G401.6 (cell line): ENCODE measurements around the gene CGB3.
"Not testable (repeated sequence)": the region's sequence is repeated elsewhere in the genome, so short reads cannot be mapped to it uniquely, and the experiment has no call there.

Source experiments
- FAIRE-seq: peaks from 2 replicates; lab custom pipeline; 2012; peaks lifted over from hg19 to GRCh38; lab: Jason Lieb, UNC

The CGB3 gene

DNA sequence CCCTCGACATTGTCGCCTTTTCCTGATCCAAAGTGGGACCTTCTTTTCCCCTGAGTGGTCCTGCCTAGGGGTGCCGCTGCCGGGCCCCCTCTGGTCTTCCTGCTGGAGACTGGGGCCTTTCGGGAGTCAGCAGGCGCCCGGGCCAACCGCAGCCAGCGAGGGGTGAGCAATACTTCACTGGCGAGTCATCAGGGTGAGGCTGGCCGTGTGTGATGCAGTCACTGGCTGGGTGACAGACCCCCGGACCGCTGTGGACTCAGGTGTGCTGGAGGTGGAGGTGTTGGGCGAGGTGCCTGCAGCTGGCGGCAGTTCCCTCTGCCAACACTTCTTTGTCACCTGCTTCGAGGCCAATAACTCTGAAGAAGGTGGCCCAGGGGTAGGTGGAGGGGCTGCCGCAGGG is 18.0 kb upstream of the CGB3 start:
- no peak for FAIRE-seq

DNA sequence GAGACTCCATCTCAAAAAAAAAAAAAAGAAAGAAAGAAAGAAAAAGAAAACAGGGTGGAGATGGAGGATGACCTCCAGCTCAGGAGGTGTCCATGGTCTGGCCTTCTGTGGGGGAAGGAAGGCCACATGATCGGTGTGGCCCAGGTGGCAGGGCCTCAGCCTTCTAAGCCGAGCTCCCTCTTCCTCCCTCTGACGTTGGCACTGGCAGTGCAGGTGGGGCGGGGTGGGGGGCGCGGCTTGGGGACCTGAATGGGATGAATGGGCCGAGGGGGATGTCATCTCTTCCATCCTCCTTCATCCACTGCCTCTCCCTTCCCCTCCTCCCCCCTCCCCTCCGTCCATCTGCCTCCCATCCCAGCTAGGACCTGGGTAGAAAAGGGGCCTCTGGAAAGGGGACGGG is 15.6 kb upstream of the CGB3 start:
- FAIRE-seq: not testable (repeated sequence)

DNA sequence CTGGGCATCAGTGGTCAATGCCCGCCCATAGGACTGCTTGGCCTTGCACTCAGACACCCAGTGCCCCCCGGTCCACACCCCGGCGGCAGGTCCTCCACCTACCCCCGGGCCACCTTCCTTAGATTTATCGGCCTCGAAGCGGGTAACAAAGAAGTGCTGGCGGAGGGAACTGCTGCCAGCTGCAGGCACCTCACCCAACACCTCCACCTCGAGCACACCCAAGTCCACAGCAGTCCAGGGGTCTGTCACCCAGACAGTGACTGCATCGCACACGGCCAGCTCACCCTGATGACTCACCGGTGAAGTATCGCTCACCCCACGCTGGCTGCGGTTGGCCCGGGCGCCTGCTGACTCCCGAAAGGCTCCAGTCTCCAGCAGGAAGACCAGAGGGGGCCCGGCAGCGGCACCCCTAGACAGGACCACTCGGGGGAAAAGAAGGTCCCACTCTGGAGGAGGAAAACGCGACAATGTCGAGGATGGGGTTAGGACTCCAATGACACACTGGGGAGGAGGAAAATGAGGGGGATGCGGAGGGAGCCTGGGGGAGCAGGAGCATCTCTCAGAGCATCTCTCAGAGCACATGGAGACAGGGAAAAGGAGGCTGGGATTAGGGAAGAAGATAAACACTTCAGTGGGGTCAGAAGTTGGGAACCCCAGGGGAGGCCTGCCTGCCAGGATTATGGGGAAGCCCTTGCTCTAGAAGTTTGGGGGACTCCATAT is 14.6 kb upstream of the CGB3 start:
- FAIRE-seq: not testable (repeated sequence)

- not testable (repeated sequence) for FAIRE-seq
Measured at GRCh38 chr19:49038111-49038510, 14.0 kb upstream of the CGB3 start.

DNA sequence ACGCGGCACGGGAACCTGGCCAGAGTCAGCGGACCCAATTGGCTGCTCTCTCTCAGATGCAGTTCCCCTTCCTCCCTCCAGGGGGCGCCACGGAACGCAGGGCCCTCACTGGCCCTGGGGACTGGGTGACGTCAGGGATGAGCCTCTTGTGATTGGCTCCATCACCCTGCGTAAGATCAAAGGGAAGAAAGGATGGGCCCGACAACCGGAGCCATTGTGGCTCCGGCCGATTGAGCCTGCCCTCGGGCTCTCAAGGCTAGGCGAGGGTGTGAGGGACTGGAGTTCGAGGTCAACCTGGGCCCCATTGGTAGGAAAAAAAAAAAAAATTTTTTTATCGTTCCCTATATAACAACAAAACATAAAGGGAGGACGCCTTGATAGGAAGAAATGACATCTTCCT is 12.7 kb upstream of the CGB3 start, which contains the start of gene CGB1:
TSS of gene CGB1 (minus strand) at position 81 of the 400 bp plus-strand sequence. CDS start 184 bp downstream, outside the sequence.
- not testable (repeated sequence) for FAIRE-seq

DNA sequence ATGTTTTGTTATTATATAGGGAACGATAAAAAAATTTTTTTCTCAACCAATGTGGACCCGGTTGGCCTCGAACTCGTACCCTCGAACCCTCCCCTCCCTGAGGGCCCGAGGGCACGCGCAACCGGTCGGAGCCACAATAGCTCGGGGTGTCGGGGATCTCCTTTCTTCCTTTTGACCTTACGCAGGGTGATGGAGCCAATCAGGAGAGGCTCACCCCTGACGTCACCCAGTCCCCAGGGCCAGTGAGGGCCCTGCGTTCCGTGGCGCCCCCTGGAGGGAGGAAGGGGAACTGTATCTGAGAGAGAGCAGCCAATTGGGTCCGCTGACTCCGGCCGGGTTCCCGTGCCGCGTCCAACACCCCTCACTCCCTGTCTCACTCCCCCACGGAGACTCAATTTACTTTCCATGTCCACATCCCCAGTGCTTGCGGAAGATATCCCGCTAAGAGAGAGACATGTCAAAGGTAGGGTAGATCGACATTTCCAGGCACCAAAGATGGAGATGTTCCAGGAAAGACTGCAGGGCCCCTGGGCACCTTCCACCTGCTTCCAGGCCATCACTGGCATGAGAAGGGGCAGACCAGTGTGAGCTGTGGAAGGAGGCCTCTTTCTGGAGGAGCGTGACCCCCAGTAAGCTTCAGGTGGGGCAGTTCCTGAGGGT is 7.6 kb upstream of the CGB3 start, which contains the start of gene CGB2:
TSS of gene CGB2 (plus strand) at position 249 of the 660 bp plus-strand sequence. CDS start at position 455, 206 bp downstream.
- FAIRE-seq: not testable (repeated sequence)

DNA sequence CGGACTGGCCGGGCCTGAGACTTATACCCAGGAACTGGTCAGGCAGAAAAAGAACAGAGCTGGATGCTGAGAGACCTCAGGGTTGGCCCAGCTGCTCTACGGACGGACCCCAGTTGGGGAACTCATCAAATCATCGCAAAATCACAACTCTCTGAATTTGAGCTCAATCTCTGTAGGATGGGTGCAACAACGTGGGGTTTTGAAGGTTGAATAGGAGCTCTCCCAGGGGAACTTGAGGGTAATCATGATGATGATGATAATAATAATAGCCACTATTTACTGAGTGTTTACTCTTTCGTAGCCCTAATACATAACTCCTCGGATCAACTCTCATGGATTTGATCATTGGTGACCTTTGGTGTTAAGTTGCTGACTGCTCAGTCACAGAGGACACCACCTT is 6.2 kb upstream of the CGB3 start:
- FAIRE-seq: not testable (repeated sequence)

GRCh38 chr19:49029749-49030148 is 5.6 kb upstream of the CGB3 start:
- not testable (repeated sequence) for FAIRE-seq

DNA sequence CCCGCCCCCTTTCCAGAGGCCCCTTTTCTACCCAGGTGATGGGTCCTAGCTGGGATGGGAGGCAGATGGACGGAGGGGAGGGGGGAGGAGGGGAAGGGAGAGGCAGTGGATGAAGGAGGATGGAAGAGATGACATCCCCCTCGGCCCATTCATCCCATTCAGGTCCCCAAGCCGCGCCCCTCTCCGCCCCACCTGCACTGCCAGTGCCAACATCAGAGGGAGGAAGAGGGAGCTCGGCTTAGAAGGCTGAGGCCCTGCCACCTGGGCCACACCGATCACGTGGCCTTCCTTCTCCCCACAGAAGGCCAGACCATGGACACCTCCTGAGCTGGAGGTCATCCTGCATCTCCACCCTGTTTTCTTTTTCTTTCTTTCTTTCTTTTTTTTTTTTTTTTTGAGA is 4.6 kb upstream of the CGB3 start:
- FAIRE-seq: not testable (repeated sequence)

- FAIRE-seq: not testable (repeated sequence)
Measured at GRCh38 chr19:49025599-49025998, 1.5 kb upstream of the CGB3 start.

DNA sequence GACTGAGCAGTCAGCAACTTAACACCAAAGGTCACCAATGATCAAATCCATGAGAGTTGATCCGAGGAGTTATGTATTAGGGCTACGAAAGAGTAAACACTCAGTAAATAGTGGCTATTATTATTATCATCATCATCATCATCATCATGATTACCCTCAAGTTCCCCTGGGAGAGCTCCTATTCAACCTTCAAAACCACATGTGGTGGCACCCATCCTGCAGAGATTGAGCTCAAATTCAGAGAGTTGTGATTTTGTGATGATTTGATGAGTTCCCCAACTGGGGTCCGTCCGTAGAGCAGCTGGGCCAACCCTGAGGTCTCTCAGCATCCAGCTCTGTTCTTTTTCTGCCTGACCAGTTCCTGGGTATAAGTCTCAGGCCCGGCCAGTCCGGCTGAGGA is 955 bp upstream of the CGB3 start:
- not testable (repeated sequence) for FAIRE-seq

DNA sequence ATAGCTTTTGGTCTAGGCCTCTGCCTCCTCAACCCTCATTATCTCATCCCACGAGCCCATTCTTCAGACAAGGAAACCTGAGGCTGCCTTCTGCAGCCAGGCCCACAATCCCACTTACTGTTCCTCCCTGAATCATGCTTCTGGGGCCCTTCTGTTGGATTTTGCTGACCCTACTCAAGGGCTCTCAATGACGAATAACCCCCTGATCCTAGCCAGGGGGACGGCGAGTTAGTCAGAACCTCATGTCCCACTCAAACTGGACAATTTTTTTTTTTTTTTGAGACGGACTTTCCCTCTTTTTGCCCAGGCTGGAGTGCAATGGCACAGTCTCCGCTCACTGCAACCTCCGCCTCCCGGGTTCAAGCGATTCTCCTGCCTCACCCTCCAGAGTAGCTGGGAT is 2.0 kb downstream of the CGB3 start:
- FAIRE-seq: no peak

GRCh38 chr19:49020931-49021895 is 2.9 kb downstream of the CGB3 start:
- no peak for FAIRE-seq

DNA sequence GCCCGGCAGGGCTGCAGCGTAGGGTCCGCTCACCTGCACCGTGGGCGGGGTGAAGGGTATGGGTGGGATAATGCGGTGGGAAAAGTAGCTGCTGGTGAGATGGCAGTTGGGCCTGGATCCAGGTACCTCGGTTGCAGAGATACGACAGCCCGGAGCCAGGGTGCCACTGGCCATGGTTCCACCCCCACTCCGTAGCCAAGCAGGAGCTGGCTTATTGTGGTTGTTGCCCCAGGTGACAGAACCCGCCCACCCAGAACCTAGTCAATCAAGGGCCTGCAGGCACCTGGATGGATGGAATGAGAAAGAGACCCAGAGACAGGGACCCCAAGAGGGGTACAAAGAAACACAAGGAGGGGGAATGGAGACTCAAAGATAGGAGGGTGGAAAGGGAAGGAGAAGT is 3.8 kb downstream of the CGB3 start:
- no peak for FAIRE-seq

- FAIRE-seq: no peak
Measured at GRCh38 chr19:49019242-49019932, 4.7 kb downstream of the CGB3 start.

- not testable (repeated sequence) for FAIRE-seq
Measured at GRCh38 chr19:49018388-49019241, 5.5 kb downstream of the CGB3 start.

- FAIRE-seq: no peak
Measured at GRCh38 chr19:49017666-49018351, 6.3 kb downstream of the CGB3 start.

- FAIRE-seq: no peak
Measured at GRCh38 chr19:49017041-49017665, 7.0 kb downstream of the CGB3 start, which contains the start of gene LHB. LHB (minus strand) TSS chr19:49017091; CDS start chr19:49017081, 10 bp downstream.

DNA sequence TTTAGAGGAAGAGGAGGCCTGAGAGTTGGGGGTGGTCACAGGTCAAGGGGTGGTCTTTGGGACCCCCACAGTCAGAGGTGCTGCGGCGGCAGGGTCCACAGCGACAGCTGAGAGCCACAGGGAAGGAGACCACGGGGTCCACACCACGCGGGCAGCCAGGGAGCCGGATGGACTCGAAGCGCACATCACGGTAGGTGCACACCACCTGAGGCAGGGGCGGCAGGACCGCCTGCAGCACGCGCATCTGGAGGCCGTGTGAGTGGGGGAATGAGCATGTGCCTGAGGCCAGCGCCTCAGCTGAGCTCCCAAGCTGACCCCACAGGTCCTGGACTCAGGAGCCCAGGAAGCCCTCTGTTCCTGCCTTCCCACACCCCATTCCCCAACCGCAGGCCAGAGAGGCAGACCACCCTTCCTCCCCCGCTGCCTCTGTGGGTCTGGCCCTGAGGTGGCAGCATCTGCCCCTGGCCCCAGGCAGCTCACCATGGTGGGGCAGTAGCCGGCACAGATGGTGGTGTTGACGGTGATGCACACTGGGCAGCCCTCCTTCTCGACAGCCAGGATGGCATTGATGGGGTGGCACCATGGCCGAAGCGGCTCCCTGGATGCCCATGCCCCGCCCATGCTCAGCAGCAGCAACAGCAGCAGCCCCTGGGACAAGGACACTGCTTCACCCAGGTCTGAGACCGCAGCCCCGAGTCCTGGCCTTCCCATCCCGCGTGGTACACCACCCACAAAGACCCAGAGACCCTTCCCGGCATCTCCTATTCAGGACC is 7.9 kb downstream of the CGB3 start:
- FAIRE-seq: no peak
